ENCODE measurements around the gene AOPEP.

AOPEP gene

DNA sequence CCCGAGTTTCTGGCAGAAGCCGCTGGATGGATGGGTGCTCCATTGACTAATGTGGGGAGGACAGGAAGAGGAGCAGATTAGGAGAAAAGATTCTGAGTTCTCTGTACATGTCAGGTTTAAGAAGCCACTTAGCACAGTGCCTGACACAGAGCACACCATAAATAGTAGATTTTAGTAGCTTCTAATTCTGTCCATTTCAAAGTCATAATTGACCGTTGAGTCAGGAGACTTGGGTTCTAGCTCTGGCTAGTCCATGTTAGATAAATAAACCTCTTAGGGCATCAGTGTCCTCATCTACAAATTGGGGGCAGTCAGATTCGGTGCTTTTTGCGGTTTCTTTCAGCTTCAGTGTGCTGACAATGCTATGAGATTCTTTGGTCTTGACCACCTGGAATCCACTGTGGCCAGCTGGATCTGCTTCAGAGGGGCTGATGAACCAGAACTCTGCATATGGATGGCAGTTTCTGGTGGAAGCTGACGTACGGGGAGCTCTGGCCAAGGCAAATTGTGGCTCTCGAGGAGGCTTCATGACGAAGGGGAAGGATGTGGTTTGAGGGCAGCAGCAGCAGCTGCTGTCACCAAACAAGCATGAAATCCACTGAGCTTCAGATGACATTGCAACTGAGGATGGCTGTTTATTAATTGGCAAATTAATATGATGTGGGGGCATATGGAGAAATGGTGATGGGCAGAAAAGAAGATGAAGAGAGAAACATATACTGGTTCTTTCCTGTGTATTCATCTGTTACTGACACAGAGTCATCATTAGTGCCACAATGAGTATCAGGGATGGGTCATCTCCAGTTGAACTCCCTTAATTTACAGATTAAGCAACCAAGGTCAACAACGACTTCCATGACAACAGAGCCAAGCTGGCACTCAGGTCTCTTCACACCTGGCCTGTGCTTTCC lies 134.4 kb downstream of the AOPEP start:
- no peak for TF ChIP-seq YY1 (IDR thresholded peaks at IDR 0.05; ENCODE audit: low read depth)

DNA sequence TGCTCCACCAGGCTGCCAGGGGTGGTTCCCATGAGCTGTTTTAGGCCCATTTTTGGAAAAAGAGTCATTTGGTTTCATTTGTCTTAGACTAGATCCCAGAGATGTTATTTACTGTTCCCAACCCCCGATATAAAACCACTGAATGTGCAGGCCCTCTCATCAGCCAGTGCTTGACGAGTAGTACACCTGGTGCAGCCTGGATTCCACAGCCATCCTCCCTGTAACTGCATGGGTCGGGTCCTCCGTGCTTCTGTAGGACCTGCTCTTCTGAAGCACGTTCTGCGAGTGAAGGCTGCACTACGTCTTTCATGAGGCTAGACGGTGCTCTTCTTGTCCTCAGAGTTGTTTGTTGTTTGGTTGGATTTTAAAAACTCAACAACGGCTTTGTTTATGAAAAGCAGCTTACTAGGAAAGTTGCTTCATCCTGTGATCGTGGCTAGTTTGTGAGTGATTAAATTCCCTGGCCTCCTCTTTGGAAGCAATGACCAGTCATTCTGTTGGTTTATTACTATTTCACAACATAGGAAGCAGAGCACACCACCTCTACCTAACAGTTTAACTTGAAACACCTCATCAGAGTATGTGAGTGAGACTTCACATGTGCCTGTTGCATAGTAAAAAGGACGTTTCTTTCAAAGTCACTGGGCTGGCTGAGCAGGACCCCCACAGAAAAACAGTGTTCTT lies 135.2 kb downstream of the AOPEP start:
- TF ChIP-seq TCF12 (IDR thresholded peaks at IDR 0.05; ENCODE audit: low read depth) (no peak), ZBTB7A (IDR thresholded peaks at IDR 0.05; ENCODE audit: low read depth) (no peak), YY1 (IDR thresholded peaks at IDR 0.05; ENCODE audit: low read depth) (no peak), FOXM1 (IDR thresholded peaks at IDR 0.05; ENCODE audit: borderline replicate concordance, low read depth) (no peak), TAF1 (IDR thresholded peaks at IDR 0.05; ENCODE audit: low read depth) (no peak), CREB1 (IDR thresholded peaks at IDR 0.05; ENCODE audit: low read depth) (no peak), TEAD4 (IDR thresholded peaks at IDR 0.05) (no peak), NFIC (IDR thresholded peaks at IDR 0.05) (no peak), EGR1 (IDR thresholded peaks at IDR 0.05) (no peak), CEBPB (IDR thresholded peaks at IDR 0.05) (no peak), RAD21 (IDR thresholded peaks at IDR 0.05; ENCODE audit: low read depth) (no peak), EP300 (IDR thresholded peaks at IDR 0.05; ENCODE audit: borderline replicate concordance) (no peak)
- TF ChIP-seq, protein P1, sequence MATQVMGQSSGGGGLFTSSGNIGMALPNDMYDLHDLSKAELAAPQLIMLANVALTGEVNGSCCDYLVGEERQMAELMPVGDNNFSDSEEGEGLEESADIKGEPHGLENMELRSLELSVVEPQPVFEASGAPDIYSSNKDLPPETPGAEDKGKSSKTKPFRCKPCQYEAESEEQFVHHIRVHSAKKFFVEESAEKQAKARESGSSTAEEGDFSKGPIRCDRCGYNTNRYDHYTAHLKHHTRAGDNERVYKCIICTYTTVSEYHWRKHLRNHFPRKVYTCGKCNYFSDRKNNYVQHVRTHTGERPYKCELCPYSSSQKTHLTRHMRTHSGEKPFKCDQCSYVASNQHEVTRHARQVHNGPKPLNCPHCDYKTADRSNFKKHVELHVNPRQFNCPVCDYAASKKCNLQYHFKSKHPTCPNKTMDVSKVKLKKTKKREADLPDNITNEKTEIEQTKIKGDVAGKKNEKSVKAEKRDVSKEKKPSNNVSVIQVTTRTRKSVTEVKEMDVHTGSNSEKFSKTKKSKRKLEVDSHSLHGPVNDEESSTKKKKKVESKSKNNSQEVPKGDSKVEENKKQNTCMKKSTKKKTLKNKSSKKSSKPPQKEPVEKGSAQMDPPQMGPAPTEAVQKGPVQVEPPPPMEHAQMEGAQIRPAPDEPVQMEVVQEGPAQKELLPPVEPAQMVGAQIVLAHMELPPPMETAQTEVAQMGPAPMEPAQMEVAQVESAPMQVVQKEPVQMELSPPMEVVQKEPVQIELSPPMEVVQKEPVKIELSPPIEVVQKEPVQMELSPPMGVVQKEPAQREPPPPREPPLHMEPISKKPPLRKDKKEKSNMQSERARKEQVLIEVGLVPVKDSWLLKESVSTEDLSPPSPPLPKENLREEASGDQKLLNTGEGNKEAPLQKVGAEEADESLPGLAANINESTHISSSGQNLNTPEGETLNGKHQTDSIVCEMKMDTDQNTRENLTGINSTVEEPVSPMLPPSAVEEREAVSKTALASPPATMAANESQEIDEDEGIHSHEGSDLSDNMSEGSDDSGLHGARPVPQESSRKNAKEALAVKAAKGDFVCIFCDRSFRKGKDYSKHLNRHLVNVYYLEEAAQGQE (IDR thresholded peaks at IDR 0.05; ENCODE audit: low read depth), result no peak
- TF ChIP-seq, protein P2, sequence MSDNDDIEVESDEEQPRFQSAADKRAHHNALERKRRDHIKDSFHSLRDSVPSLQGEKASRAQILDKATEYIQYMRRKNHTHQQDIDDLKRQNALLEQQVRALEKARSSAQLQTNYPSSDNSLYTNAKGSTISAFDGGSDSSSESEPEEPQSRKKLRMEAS (IDR thresholded peaks at IDR 0.05), result no peak
- TF ChIP-seq, protein P3, sequence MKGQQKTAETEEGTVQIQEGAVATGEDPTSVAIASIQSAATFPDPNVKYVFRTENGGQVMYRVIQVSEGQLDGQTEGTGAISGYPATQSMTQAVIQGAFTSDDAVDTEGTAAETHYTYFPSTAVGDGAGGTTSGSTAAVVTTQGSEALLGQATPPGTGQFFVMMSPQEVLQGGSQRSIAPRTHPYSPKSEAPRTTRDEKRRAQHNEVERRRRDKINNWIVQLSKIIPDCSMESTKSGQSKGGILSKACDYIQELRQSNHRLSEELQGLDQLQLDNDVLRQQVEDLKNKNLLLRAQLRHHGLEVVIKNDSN (IDR thresholded peaks at IDR 0.05), result no peak

DNA sequence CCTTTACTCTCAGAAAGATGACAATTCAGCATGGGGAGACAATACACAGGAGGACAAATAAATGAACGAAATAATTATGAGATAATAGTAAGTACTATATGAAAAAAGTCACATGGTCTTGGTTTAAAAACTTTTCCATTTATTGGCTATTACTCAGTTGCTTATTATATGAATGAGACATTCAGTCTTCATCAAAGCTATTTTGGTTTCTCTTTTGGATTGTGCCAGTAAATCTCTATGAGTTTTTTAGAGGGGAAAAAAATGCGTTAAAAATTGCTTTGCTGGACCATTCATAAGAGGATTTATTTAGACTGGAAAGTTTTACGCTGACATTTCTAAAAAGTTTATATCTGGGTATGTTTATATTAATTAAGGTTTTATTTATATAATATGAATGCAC lies 137.7 kb downstream of the AOPEP start:
- TF ChIP-seq NFIC (IDR thresholded peaks at IDR 0.05) (no peak), EGR1 (IDR thresholded peaks at IDR 0.05) (no peak), TAF1 (IDR thresholded peaks at IDR 0.05; ENCODE audit: low read depth) (no peak), ZBTB7A (IDR thresholded peaks at IDR 0.05; ENCODE audit: low read depth) (no peak), TCF12 (IDR thresholded peaks at IDR 0.05; ENCODE audit: low read depth) (no peak), YY1 (IDR thresholded peaks at IDR 0.05; ENCODE audit: low read depth) (no peak), FOXM1 (IDR thresholded peaks at IDR 0.05; ENCODE audit: borderline replicate concordance, low read depth) (no peak), EP300 (IDR thresholded peaks at IDR 0.05; ENCODE audit: borderline replicate concordance) (no peak)
- TF ChIP-seq, protein P2 (IDR thresholded peaks at IDR 0.05), result no peak
- TF ChIP-seq, protein P3 (IDR thresholded peaks at IDR 0.05), result no peak

DNA sequence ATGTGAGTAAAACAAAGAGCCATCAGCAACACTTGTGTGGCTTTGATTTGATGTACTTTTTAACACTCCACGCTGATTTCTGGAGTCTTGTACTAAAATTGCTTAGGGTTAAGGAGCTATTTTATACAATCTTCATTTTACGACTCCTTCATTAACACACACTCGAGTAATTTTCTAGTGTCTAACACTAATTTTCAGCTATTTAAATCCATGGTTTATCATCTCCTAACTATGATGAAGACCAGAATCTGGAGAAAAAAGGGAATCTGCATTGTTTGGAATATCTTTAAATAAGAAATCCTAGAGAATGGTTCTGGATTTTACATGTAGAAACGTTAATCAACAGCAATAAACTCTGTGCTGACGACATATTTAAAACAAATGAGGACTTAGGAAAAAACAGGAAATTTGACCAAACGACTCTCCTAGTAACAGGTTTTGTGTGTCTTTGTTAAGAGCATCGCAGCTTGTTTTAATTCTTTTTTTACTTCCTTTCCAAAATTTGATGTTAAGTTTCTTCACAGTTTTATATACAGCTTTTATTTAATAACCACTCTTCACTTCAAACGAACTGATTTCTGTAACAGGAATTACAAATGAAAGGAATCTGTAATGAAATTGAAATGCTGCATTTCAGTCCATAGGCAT lies 138.5 kb downstream of the AOPEP start:
- TF ChIP-seq YY1 (IDR thresholded peaks at IDR 0.05; ENCODE audit: low read depth) (no peak), NFIC (IDR thresholded peaks at IDR 0.05) (no peak), FOXM1 (IDR thresholded peaks at IDR 0.05; ENCODE audit: borderline replicate concordance, low read depth) (no peak), CEBPB (IDR thresholded peaks at IDR 0.05) (no peak), CREB1 (IDR thresholded peaks at IDR 0.05; ENCODE audit: low read depth) (no peak), TAF1 (IDR thresholded peaks at IDR 0.05; ENCODE audit: low read depth) (no peak), EGR1 (IDR thresholded peaks at IDR 0.05) (no peak), ZBTB7A (IDR thresholded peaks at IDR 0.05; ENCODE audit: low read depth) (no peak), EP300 (IDR thresholded peaks at IDR 0.05; ENCODE audit: borderline replicate concordance) (no peak), TCF12 (IDR thresholded peaks at IDR 0.05; ENCODE audit: low read depth) (no peak), TEAD4 (IDR thresholded peaks at IDR 0.05) (no peak)
- TF ChIP-seq, protein P3 (IDR thresholded peaks at IDR 0.05), result no peak
- TF ChIP-seq, protein P1 (IDR thresholded peaks at IDR 0.05; ENCODE audit: low read depth), result no peak
- TF ChIP-seq, protein P2 (IDR thresholded peaks at IDR 0.05), result no peak
